Measurements from ENCODE around the gene TNFAIP3. TPM values are rescaled to one million over a fixed set of nuclear protein-coding genes. Genes with fewer than 3 reads are reported as not detected.

Gene TNFAIP3
- total and polyA plus RNA-seq, 2 donors = 17.0 to 25.3 TPM

DNA sequence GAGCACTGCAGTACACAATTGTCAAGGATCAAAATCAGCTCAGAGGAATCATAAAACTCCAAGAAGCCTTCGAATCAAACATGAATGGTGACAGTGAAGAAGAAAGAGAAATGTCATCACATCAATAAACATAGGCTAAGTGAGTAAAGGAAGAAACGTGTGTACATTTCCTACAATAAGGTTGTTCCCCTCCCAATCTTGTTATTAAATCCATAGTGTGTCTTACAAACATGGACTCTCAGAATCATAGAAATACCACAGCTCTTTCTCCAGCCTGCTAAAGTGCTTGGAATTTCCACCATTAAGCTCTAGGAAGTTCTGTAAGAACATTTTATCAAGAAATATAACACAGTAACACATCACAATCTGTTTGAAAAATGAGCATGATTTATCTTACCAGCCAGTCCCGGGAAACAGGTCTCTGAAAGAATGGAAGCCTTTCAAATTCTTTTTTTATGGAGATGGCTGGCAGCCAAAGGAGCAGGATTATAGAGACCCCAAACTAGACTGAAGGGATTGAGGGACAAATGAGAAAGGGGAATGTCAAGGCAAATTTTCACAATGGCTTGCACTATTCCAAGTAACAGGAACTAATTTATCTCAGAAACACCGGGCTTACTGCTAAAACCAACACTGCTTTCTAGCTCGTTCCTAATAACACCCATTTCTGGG lies 4.5 kb upstream of the TNFAIP3 start:
- WGBS = 30% methylated on average over 5 of the region's 5 CpGs
- Histone ChIP-seq H3K27ac (ENCODE audit: low read depth) (no peak overlapping the region), H3K4me1 (ENCODE audit: insufficient read depth) (no peaks in the 10 kb centered on the region), H3K36me3 (ENCODE audit: insufficient read depth) (no peaks in the 10 kb centered on the region), H3K4me3 (ENCODE audit: low read depth, low read length) (no peak overlapping the region)
- DNase-seq (ENCODE audit: extremely low spot score) = no peak

- H3K36me3 ChIP-seq (ENCODE audit: insufficient read depth) = no peaks in the 10 kb centered on the region
- H3K27ac ChIP-seq (ENCODE audit: low read depth) = no peak overlapping the region
- H3K4me1 ChIP-seq (ENCODE audit: insufficient read depth) = no peaks in the 10 kb centered on the region
- no peak overlapping the region for H3K4me3 ChIP-seq (ENCODE audit: low read depth, low read length)
- 45% methylated on average over 4 of the region's 4 CpGs for WGBS
- no peak for DNase-seq (ENCODE audit: extremely low spot score)
These were observed 3.8 kb upstream of the TNFAIP3 start for GRCh38 chr6:137863091-137863797.

DNA sequence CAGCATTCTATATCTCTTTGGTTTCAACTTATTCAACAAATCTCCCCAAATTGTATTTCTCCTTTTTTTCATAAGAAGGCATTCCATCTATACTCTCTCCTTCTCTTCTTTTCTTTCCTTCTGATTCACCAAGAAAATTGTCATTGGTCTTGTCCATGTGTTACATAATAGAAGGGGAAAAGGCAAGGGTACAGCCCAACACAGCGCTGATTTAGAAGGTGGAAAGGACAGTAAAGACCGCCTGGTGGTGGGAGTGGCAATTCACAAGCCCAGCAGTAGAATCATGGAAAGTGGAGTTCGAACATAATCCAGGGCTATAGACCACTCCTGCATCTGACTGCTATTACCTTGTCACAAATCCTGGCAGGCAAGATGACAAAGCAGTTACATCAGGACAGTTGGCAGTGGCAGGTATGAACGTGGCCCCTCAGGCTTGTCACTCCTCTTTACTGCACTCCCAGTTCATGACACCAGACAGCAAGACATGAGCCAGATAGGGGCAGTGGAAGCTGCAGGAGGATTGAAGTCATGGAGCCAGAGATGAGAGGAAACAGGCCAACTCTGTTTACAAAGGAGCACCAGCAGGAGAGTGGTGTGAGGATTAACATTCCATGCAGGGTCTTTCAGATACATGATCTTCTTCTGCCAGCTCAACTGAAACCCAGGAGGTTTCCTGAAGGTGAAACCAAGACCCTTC lies 2.1 kb upstream of the TNFAIP3 start:
- 82% methylated on average over 4 of the region's 4 CpGs for WGBS
- H3K36me3 ChIP-seq (ENCODE audit: insufficient read depth) = no peaks in the 10 kb centered on the region
- no peaks in the 10 kb centered on the region for H3K4me1 ChIP-seq (ENCODE audit: insufficient read depth)
- no peak overlapping the region for H3K27ac ChIP-seq (ENCODE audit: low read depth)
- DNase-seq (ENCODE audit: extremely low spot score) = no peak
- H3K4me3 ChIP-seq (ENCODE audit: low read depth, low read length) = no peak overlapping the region

DNA sequence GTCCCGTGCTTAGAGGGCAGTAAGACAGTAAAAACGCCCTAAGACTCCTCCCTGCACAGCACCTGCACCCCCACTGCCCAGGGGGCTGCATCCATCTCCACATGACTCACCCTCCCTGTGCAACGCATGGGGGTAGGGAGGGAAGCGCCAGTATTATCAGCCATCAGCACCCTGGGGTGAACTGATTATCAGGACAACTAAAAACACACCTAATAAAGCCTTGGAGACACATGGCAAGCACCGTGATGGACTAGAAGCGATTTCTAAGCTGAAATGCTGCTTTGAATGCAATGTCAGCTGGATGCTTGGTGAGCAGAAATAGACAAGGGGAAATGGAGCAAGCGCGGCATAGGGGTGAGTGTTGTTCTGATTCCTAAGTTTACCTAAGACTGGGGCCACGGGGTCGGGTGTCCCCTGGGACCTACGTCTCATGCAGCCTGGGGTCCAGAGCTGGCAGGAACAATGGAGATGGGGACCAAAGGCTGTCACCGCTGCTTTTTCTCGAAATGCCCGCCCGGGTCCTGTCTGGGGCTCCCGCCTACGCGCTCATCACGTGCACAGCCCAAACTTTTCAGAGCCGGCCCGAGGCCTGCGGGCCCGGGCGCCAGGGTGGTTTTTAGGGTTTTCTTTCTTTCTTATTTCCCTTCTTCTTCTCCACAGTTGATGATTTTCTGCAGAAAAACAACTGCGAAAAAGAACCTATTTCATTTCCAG lies 702 bp upstream of the TNFAIP3 start:
- peak overlapping the region; percentile 69 for H3K27ac ChIP-seq (ENCODE audit: low read depth)
- no peaks in the 10 kb centered on the region for H3K36me3 ChIP-seq (ENCODE audit: insufficient read depth)
- no peaks in the 10 kb centered on the region for H3K4me1 ChIP-seq (ENCODE audit: insufficient read depth)
- no peak for DNase-seq (ENCODE audit: extremely low spot score)
- WGBS = 13% methylated on average over 25 of the region's 25 CpGs
- H3K4me3 ChIP-seq (ENCODE audit: low read depth, low read length) = peak overlapping the region; percentile 63

- WGBS = 3% methylated on average over 32 of the region's 32 CpGs
- no peak for DNase-seq (ENCODE audit: extremely low spot score)
- Histone ChIP-seq H3K4me1 (ENCODE audit: insufficient read depth) (peaks cover 2% of the 10 kb centered on the region), H3K27ac (ENCODE audit: low read depth) (peak overlapping the region; percentile 77), H3K36me3 (ENCODE audit: insufficient read depth) (no peaks in the 10 kb centered on the region), H3K4me3 (ENCODE audit: low read depth, low read length) (peak overlapping the region; percentile 63)
These were observed 838 bp downstream of the TNFAIP3 start for GRCh38 chr6:137867685-137868509.

GRCh38 chr6:137868721-137869548 lies 1.9 kb downstream of the TNFAIP3 start:
- Histone ChIP-seq H3K36me3 (ENCODE audit: insufficient read depth) (no peaks in the 10 kb centered on the region), H3K27ac (ENCODE audit: low read depth) (no peak overlapping the region), H3K4me1 (ENCODE audit: insufficient read depth) (peaks cover 2% of the 10 kb centered on the region), H3K4me3 (ENCODE audit: low read depth, low read length) (peak overlapping the region; percentile 63)
- DNase-seq (ENCODE audit: extremely low spot score) = no peak
- 64% methylated on average over 10 of the region's 10 CpGs for WGBS

- Histone ChIP-seq H3K36me3 (ENCODE audit: insufficient read depth) (no peaks in the 10 kb centered on the region), H3K4me3 (ENCODE audit: low read depth, low read length) (peak overlapping the region; percentile 1), H3K4me1 (ENCODE audit: insufficient read depth) (peaks cover 2% of the 10 kb centered on the region), H3K27ac (ENCODE audit: low read depth) (no peak overlapping the region)
- DNase-seq (ENCODE audit: extremely low spot score) = no peak
- WGBS = 96% methylated on average over 3 of the region's 3 CpGs
These were observed 2.7 kb downstream of the TNFAIP3 start for GRCh38 chr6:137869549-137870307.

GRCh38 chr6:137870308-137870644 lies 3.2 kb downstream of the TNFAIP3 start:
- Histone ChIP-seq H3K36me3 (ENCODE audit: insufficient read depth) (no peaks in the 10 kb centered on the region), H3K4me3 (ENCODE audit: low read depth, low read length) (peak overlapping the region; percentile 1)
- WGBS = 63% methylated on average over 5 of the region's 5 CpGs

DNA sequence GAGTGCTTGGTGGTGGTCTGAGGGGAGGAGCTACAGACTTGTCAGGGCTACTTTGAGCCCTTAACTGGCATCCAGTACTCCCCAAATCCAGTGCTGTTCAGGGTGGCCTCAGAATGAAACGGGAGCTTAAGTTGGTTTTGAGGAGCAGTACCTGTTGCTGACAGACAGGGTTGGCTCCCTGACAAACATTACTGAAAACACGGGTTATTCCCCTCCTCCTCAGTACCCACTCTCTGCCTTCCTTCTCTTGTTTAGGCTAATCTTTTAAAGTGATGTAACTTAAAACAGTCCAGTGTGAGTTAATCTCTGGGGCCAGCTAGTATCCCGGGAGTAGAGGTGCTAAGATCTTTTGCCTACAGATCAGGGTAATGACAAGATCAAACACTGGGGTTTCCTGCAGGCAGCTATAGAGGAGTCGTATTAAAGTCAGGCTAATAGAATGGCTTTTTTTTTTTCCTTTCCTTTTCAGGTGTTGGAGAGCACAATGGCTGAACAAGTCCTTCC lies 3.7 kb downstream of the TNFAIP3 start:
- no peak for DNase-seq (ENCODE audit: extremely low spot score)
- no peaks in the 10 kb centered on the region for H3K36me3 ChIP-seq (ENCODE audit: insufficient read depth)
- no peak overlapping the region for H3K27ac ChIP-seq (ENCODE audit: low read depth)
- WGBS = 27% methylated on average over 4 of the region's 4 CpGs
- no peak overlapping the region for H3K4me3 ChIP-seq (ENCODE audit: low read depth, low read length)
- peaks cover 2% of the 10 kb centered on the region for H3K4me1 ChIP-seq (ENCODE audit: insufficient read depth)

More at GRCh38 chr6:137870308-137870644, 3.2 kb downstream of the TNFAIP3 start:
- Histone ChIP-seq H3K27ac (ENCODE audit: low read depth) (no peak overlapping the region), H3K4me1 (ENCODE audit: insufficient read depth) (peaks cover 2% of the 10 kb centered on the region)
- DNase-seq (ENCODE audit: extremely low spot score) = no peak

DNA sequence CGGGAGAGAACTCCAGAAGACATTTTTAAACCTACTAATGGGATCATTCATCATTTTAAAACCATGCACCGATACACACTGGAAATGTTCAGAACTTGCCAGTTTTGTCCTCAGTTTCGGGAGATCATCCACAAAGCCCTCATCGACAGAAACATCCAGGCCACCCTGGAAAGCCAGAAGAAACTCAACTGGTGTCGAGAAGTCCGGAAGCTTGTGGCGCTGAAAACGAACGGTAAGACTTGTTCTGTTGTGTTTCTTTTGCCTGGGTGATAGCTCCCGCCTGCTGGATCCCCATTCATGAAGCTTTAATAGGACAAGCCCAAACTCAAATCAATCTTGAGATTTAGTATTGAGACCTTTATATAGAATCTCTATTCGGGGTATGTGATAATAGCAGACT lies 4.2 kb downstream of the TNFAIP3 start:
- H3K4me3 ChIP-seq (ENCODE audit: low read depth, low read length) = no peak overlapping the region
- H3K36me3 ChIP-seq (ENCODE audit: insufficient read depth) = no peaks in the 10 kb centered on the region
- DNase-seq (ENCODE audit: extremely low spot score) = no peak
- H3K27ac ChIP-seq (ENCODE audit: low read depth) = no peak overlapping the region
- peaks cover 2% of the 10 kb centered on the region for H3K4me1 ChIP-seq (ENCODE audit: insufficient read depth)
- 75% methylated on average over 11 of the region's 11 CpGs for WGBS

DNA sequence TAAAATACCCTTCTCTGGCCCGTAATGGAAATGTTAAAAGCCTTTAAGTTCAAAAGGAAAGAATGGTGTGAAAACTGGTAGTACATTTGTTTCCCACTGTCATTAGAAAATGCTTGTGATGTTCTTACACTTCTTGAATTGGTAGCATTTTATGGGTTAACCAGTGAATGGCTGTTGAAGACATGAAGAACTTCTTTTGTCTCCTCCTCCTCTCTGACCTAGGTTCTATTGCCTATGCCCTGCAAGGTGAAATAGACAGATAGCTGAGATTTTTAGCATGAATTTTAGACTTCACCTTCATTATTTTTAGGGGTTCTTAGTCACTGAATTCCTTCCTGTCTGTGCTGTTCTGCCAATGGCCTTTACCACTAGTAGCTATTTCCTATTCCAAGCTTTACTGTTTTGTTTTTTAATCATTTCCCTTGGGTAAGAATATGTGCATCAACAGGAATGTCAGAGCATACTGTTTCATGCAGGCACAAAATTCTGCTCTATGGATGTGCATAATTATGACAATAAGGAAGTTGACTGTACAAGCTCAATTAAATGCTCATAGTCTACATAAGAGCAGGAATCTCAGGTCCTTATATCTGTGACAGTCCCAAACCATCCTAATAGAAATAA lies 4.9 kb downstream of the TNFAIP3 start:
- WGBS = 91% methylated on average over 1 of the region's 1 CpG
- H3K4me3 ChIP-seq (ENCODE audit: low read depth, low read length) = no peak overlapping the region

More for the DNA sequence above, 4.9 kb downstream of the TNFAIP3 start:
- Histone ChIP-seq H3K27ac (ENCODE audit: low read depth) (no peak overlapping the region), H3K36me3 (ENCODE audit: insufficient read depth) (no peaks in the 10 kb centered on the region), H3K4me1 (ENCODE audit: insufficient read depth) (peaks cover 2% of the 10 kb centered on the region)
- no peak for DNase-seq (ENCODE audit: extremely low spot score)
